Mammary epithelial cell (primary cell): ENCODE data around the gene TAS1R2.

Source experiments
- EZH2 ChIP-seq: IDR thresholded peaks from 2 replicates; pipeline ENCODE4 v1.6.1; 2012; ENCODE audit warnings: low read length, inconsistent platforms, borderline replicate concordance
- TF ChIP-seq, protein P1 (sequence below), 2 donors: IDR thresholded peaks in 1 of 2; conservative IDR thresholded peaks in 1 of 2; 2 replicates each; pipeline ENCODE4 v1.5.1; 2011 to 2012; ENCODE audit warnings: inconsistent platforms in 2 of 2, low read length in 2 of 2, mild to moderate bottlenecking in 2 of 2, control low read depth in 1 of 2, low read depth in 1 of 2; ENCODE audit not compliant: insufficient read depth in 1 of 2; ENCODE audit errors: extremely low read depth in 1 of 2

DNA sequence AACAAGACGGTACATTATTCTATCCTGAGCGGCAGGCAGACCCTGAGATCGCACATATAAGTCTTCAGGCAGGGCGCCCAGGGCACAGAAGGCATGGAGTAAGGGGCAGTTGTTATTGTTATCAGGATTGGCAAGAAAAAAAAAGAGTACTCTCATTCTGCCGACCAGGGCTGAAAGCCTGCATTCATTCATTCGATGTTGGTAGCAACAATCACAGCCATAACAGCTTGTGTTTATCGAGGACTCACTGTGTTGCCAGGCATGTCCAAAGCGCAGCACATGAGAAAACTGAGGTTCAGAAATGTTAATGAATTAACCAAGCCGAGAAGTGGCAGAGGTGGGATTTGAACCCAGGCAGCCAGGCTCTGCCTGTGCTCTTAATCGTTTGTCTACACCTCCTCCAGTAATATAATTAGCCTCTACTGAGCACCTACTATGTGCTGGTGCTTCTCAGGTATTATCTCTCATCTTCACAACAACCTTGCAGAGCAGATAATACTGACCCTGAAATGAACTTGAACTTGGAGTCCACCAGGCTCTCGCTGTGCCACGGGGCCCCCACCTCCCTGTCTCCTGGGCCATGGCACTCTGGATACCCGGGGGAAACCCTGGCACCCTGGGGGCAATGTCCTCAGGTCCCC, 56.2 kb downstream of the TAS1R2 start:
- TF ChIP-seq, protein P1, sequence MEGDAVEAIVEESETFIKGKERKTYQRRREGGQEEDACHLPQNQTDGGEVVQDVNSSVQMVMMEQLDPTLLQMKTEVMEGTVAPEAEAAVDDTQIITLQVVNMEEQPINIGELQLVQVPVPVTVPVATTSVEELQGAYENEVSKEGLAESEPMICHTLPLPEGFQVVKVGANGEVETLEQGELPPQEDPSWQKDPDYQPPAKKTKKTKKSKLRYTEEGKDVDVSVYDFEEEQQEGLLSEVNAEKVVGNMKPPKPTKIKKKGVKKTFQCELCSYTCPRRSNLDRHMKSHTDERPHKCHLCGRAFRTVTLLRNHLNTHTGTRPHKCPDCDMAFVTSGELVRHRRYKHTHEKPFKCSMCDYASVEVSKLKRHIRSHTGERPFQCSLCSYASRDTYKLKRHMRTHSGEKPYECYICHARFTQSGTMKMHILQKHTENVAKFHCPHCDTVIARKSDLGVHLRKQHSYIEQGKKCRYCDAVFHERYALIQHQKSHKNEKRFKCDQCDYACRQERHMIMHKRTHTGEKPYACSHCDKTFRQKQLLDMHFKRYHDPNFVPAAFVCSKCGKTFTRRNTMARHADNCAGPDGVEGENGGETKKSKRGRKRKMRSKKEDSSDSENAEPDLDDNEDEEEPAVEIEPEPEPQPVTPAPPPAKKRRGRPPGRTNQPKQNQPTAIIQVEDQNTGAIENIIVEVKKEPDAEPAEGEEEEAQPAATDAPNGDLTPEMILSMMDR (conservative IDR thresholded peaks at IDR 0.05 in 1 of 2, IDR thresholded peaks at IDR 0.05 in 1 of 2; ENCODE audit: extremely low read depth in 1 of 2, insufficient read depth in 1 of 2, low read depth in 1 of 2, low read length in 2 of 2): no peak
- TF ChIP-seq EZH2: no peak
